Lung microvascular endothelial cell (primary cell): ENCODE data around the gene UBAC1. TPM values are rescaled to one million over a fixed set of nuclear protein-coding genes. Genes with fewer than 3 reads are reported as not detected.

Source experiments
- DNase-seq, 2 donors: peaks; one replicate each; pipeline versions ENCODE4 v3.0.0 to v3.0.0-alpha.2; 2010; ENCODE audit warnings: low read depth in 2 of 2
- total RNA-seq: library from RNA; depleted of rRNA; stranded (reverse); fragments of >200 nt; gene quantifications from 2 replicates; pipeline ENCODE4 v1.2.1, GENCODE V29; 2014

UBAC1 gene
- total RNA-seq, 1 donor from 2014 or later: 24.0 TPM

GRCh38 chr9:135941288-135941995, 19.7 kb downstream of the UBAC1 start:
- peak; percentile 35 to 43 for DNase-seq

GRCh38 chr9:135939351-135940265, 21.6 kb downstream of the UBAC1 start:
- no peak for DNase-seq

- no peak for DNase-seq
These were observed 23.4 kb downstream of the UBAC1 start for GRCh38 chr9:135937521-135938489.

- no peak for DNase-seq
These were observed 28.1 kb downstream of the UBAC1 start for GRCh38 chr9:135933114-135933513.

DNA sequence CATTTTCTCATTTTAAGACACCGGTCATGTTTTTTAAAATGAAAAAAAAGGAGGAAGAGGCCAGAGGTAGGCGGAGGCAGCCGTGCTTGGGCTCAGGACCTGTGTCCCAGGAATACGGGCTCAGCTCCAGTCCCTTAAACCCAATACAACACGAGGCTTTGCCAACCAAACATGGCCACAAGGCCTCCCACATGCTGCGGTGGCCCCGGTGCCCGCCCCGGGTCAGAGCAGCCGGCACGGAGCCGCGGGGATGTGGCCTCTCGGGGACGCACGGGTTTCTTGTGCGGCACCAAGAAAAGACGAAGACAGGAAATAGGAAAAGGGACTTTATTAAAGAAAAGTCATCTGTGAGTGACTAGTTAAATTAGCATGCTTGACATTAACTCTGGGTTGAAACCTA, 28.5 kb downstream of the UBAC1 start:
- no peak for DNase-seq

- DNase-seq: no peak
These were observed 29.8 kb downstream of the UBAC1 start for GRCh38 chr9:135931349-135931820.

- no peak for DNase-seq
These were observed 30.5 kb downstream of the UBAC1 start for GRCh38 chr9:135930446-135931345.

DNA sequence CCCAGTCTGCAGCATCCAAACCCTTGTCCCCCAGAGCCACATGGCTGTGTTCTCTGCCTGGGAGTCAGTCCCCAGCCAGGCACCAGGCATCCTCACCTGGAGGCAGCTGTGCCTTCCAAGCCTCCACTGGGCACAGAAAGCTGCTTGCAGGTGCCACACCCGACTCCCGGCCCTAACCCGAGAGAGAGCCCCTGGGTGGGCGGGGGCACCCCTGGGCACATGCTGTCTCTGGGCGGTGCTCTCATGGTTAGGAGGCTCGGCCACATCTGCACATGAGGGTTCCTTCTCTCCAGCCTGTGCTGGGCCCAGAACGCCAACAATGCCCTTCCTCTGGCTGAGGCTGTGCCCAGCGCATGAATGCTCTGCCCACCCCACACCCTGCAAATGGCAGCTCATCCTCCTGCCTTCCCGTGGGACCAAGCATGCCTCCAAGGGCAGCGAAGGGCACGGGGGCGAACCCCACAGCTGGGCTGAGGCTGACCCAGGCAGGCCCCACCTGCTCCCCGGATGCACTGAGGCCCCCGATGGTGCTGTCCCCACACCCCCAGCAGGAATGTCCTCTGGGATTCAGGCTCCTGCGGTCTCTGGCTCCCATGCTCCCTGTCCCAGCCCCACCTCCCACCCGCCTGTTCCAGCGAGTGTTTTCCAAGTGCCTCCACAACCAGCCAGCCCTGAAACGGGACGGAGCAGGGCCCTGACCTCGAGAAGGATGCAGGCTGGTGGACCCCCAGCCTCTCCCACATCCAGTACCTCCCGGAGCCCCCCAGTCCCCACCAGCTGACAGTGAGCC, 31.3 kb downstream of the UBAC1 start:
- DNase-seq: no peak

DNA sequence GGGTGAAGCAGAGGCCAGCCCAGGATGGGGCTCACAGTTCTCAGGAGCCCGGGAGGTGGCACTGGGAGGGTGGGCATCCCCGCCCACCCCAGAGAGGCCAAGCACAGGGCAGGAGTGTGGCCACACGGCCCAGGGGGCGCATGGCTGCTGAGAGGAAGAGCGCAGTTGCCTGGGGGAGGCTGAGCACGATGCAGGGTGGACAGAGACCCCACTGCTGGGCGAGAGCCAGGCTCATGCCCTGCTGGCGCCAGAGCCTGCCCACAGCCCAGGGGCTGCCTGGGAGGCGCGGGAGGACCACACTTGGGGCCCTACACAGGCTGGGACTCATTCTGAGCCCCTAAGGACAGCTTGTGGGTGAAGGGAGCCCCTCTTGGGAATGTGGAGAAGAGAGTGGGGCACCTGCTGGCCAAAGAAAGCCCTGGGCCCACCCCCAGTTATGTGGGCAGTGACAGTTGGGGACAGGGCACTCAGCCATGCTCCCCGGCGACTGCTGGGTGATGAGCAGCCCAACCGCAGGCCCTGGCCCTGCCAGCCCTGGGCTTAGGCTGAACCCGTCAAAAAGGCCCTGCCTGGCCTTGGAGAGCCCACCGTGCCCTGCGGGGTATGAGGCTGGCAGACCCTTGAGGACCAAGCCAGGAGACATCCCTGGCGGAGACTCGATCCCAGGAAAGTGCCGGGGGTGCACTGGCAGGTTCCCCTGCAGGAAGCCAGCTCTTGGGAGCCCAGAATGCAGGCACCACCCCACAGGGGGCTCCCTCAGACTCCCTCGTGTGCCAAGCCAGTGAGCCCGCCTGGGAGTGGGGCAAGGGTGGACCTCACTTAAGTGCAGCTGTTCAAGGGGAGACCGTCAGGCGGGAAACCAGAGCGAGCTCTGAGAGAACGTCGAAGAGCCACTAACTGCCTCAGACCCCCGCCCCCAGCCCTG, 32.2 kb downstream of the UBAC1 start:
- no peak for DNase-seq

DNA sequence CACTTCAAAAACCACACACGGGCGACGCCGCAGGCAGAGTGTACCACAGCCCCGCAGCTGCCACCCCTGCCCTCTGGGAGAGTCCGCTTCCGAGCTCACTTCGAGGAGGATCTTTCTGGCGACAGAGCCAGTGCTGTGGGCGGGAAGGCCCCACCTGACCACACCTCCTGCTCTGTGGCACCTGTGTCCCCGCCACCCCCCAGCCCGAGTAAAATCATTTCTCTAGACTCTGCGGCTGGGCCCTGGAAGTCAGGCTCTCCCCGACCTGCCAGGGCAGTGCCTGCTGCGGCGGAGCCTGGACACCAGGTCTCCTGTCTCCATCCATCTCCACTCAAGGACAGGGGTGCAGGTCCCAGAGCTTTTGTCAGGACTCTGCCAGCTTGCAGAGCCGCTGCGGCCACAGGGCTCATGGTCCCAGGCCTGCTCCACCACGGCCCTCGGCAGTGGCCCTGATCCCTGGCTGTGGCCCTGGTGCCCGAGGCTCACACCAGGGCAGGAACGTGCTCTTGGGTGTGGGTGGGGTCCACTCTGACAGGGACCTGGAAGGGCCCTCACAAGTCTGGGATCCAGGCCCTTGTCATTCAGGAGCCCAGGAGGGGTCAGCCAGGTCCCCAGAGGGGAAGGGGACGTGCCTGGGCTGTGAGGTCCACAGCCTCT, 33.0 kb downstream of the UBAC1 start:
- DNase-seq: no peak

- no peak for DNase-seq
These were observed 33.8 kb downstream of the UBAC1 start for GRCh38 chr9:135927195-135928013.

DNA sequence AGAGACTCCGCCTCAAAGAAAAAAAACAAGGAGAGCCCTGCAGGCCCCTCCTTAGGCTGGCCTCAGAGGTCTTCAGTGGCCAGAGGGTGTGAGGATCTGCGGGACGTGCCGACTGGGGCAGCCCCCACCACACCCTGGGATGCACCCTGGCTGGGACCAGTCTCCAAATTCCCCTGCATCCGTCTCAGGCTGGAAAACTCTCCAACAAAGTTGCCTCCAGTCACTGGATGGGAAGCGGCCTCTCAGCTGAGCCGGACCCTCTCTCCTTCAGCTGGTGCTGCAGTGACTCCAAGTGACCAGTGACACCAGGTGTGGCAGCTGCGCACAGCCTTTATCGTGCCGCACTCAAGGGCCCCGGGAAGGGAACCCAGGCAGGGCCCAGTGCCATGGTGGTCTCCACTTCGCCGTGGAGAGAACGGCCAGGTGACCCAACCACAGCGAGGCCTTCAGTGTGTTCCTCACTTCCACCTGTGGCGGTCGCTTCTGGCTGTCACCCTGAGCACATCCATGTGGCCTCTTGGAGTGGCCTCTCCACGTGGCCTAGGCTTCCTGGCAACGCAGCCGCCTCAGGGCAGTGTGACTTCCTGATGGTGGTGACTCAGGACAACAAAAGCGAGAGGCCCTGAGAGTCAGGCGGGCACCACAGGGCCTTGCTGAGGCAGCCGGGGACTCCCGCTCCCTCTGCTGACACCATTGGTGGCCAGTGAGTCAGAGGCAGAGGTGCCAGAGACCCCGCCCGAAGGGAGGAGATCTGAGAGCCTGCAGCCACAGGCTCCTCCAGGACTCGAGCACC, 34.6 kb downstream of the UBAC1 start:
- DNase-seq: peak; percentile 64 to 82

DNA sequence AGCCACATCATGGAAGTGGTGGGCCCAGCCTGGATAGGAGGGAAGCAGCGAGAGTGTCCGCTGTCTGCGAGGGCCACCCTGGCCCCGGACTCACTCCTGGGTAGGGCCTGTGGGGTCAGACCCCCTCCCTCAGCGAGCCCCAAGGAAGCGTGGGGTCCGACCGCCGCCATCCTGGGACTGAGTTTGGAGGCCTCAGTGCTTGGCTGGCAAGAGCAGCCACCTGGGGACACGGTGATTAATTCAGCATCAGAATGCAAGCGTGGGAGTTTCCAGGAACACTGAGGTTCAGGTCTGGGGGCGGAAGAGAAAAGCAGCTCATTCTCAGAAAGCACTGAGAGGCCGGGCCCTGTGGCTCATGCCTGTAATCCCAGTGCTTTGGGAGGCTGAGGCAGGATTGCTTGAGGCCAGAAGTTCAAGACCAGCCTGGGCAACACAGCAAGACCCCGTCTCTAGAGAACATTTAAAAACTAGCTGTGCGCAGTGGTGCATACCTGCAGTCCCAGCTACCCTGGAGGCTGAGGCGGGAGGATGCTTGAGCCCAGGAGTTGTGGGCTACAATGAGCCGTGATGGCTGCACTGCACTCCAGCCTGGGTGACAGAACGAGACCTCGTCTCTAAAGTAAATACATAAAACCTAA, 35.6 kb downstream of the UBAC1 start:
- DNase-seq: no peak

GRCh38 chr9:135924628-135925338, 36.4 kb downstream of the UBAC1 start:
- DNase-seq: no peak

- no peak for DNase-seq
These were observed 37.7 kb downstream of the UBAC1 start for GRCh38 chr9:135923508-135923907.
